ENCODE data around the gene SALL2. TPM values are rescaled to one million over a fixed set of nuclear protein-coding genes. Genes with fewer than 3 reads are reported as not detected.

SALL2 gene
- total RNA-seq, 1 experiment from 2014 or later, result 19.7 TPM

DNA sequence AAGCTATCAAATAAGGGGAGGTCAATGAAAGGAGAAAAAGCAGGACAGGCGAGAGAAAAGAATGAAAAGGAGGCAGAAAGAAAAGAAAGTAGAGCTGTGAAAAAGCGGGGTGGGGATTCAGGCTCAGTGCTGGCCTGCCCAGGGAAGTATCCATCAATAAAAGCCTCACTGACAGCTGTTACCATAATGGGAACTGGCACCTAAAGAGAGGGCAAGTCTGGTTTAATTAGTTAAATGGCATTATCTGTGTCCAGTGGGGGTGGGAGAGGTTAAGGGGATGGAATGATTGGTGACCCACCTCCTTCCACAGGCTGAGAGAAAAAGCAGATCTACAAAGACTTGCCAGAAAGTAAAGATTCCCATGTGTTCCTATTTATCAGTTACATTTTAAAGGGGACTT lies 7.4 kb downstream of the SALL2 start:
- Histone ChIP-seq H3K4me1 (no peaks in the 10 kb centered on the region), H3K9me3 (replicated peaks) (no peaks in the 10 kb centered on the region), H3K27ac (no peak overlapping the region), H3K36me3 (no peaks in the 10 kb centered on the region), H3K4me3 (no peak overlapping the region), H3K27me3 (no peaks in the 10 kb centered on the region)
- no peak for DNase-seq

DNA sequence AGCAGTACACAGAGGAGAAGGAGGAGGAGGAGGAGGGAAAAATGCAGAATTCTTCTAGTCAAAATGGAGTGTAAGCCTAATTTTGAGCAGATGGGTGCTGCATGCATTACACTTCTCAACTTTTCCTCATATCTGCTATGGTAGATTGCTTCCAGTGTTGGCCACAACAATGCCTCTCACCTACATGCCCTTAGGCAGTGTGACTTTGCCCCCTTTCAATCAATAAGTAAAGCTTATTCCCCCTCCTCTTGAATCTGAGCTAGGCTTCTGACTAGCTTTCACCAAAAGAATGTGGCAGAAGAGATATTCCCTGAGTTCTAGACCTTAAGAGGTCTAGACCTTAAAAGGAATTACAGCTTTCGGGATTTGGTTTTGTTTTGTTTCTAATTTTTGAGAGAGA lies 11.8 kb downstream of the SALL2 start:
- H3K27ac ChIP-seq, result no peak overlapping the region
- H3K9me3 ChIP-seq (replicated peaks), result no peaks in the 10 kb centered on the region
- H3K4me1 ChIP-seq, result no peaks in the 10 kb centered on the region
- no peaks in the 10 kb centered on the region for H3K27me3 ChIP-seq
- no peak for DNase-seq
- H3K4me3 ChIP-seq, result no peak overlapping the region
- no peaks in the 10 kb centered on the region for H3K36me3 ChIP-seq

DNA sequence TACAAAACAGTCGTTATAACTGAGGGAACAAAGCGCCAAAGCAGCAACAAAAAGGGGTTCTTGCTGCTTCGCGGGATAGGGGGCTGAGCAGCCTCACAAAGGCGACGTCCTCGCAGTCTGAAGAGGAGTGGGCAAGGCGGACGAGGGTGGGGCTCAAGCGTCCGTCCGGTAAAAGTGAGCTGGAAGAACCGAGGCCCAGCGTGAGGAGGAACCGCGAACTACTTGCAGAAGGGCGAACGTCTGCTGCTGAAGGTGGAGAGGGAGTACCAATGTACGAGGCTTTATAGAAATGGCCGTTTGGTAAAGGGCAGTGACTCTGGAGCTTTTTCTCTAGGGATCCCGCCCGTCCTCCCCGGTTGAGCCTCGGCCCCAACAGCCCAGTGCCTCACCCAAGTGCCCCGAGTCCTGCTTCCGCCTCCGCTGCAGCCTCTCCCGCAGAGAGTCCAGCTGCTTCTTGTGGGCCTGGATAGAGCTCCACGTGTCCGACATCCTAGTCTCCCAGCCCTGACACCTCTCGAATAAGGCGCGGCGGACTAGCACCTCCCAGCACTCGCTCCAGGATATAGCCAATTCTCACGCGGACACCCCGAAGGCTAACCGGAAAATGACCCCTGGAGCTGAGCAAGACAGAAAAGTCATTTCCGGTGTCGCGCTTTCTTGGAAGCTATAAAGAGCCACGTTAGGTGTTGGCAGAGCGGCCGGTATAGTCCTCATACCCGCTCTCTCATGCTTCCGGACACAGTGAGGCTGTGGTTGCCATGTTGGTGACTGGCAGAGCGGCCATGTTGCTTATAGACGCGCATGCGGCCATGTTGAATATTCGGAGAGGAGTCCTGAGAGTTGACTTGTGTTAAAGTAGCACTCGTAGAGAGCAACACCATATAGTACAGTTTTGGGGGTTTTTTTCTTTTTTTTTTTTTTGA lies 15.2 kb downstream of the SALL2 start, which contains the start of gene METTL3:
METTL3 (minus strand) TSS at position 606 of the 923 bp plus-strand sequence; CDS start at position 489, 117 bp downstream.
- peak; percentile 96 to 98 for DNase-seq
- no peaks in the 10 kb centered on the region for H3K4me1 ChIP-seq
- H3K27me3 ChIP-seq, result no peaks in the 10 kb centered on the region
- H3K4me3 ChIP-seq, result peak within 1 kb of the TSS; percentile 88
- peaks cover 5% of the 10 kb centered on the region for H3K36me3 ChIP-seq
- no peaks in the 10 kb centered on the region for H3K9me3 ChIP-seq (replicated peaks)
- peak within 1 kb of the TSS; percentile 75 for H3K27ac ChIP-seq

DNA sequence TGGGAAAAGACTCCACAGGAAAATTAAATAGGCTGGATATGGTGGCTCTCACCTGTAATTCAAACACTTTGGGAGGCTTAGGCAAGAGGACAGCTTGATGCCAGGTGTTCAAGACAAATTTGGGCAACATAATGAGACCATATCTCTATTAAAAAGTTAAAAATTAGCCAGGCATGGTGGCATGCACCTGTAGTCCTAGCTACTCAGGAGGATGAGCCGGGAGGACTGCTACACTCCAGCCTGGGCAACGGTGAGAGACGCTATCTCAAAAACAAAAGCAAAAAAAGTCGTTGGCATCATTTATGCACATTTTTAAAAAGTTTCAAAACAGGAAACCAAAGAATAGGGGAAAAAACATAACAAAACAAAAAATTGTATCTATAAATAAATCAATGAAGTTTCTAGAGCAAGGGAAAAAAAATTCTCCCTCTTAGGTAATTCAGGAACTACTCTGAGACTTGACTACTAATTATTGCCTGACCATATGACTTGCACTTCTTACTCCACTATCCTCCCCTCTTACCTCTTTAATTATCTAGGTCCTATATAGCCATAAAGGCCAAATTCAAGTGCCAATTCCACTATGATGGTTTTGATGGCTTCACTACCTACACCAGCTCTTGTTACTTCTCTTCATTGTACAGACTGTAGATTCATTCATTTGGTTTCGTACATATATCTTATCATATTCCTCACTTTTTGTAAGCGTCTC lies 16.6 kb downstream of the SALL2 start:
- Histone ChIP-seq H3K27me3 (no peaks in the 10 kb centered on the region), H3K27ac (no peak overlapping the region), H3K4me1 (no peaks in the 10 kb centered on the region), H3K36me3 (peaks cover 5% of the 10 kb centered on the region), H3K9me3 (replicated peaks) (no peaks in the 10 kb centered on the region), H3K4me3 (peak overlapping the region; percentile 88)
- DNase-seq, result no peak

DNA sequence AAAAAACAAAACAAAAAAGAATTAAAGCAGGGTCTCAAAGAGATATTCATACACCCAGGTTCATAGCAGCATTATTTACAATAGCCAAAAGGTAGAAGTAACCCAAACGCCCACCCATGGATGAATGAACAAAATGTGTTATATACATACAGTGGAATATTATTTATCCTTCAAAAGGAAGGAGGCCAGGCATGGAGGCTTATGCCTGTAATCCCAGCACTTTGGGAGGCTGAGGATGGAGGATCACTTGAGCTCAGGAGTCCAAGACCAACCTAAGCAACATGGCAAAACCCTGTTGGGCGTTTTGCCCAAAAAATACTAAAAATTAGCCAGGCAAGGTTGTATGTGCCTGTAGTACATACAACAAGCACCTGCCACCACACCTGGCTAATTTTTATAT lies 19.6 kb downstream of the SALL2 start:
- Histone ChIP-seq H3K27me3 (no peaks in the 10 kb centered on the region), H3K36me3 (peaks cover 21% of the 10 kb centered on the region), H3K4me1 (peaks cover 11% of the 10 kb centered on the region), H3K4me3 (no peak overlapping the region), H3K9me3 (replicated peaks) (no peaks in the 10 kb centered on the region), H3K27ac (no peak overlapping the region)
- DNase-seq, result no peak

DNA sequence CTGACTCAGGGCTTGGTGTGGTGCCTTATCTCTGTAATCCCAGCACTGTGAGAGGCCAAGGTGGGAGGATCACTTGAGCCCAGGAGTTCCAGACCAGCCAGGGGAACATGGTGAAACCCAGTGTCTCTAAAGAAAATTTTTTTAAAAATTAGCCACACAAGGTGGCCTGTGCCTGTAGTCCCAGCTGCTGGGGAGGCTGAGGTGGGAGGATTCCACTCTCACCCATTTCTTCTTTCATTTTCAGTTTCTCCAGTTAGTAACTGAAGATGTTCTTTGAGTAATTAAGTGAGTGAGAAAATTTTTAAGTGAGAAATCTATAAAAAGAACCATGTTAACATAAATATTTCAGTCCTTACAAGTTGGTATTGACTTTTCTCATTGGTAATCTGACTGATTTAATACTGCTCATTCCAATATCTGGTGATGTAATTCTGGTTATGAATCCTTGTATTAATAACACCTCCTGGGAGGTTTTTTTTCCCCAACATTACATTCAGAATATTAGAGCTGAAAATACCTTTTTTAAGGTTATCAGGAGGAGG lies 21.1 kb downstream of the SALL2 start:
- peaks cover 11% of the 10 kb centered on the region for H3K4me1 ChIP-seq
- no peak overlapping the region for H3K27ac ChIP-seq
- H3K27me3 ChIP-seq, result no peaks in the 10 kb centered on the region
- H3K9me3 ChIP-seq (replicated peaks), result no peaks in the 10 kb centered on the region
- DNase-seq, result no peak
- peaks cover 29% of the 10 kb centered on the region for H3K36me3 ChIP-seq
- H3K4me3 ChIP-seq, result no peak overlapping the region

DNA sequence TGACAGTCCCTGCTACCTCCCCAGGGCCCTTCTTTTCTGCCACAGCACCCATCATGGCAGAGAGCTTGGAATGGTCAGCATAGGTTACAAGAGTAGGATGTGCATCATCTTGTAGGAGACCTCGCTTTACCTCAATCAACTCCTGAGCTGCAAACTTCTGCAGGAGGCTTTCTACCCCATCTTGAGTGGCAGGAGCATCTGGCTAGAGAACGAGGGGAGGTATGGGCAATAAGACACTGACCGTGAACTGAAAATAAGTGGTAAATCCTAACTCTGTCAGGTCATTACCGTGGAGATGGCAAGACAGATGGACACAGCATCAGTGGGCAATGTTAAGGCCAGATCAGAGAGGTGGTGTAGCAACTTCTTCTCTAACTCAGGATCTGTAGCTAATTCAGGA lies 22.8 kb downstream of the SALL2 start:
- peaks cover 11% of the 10 kb centered on the region for H3K4me1 ChIP-seq
- no peak overlapping the region for H3K4me3 ChIP-seq
- peak overlapping the region; percentile 18 for H3K27ac ChIP-seq
- H3K36me3 ChIP-seq, result peaks cover 46% of the 10 kb centered on the region
- H3K9me3 ChIP-seq (replicated peaks), result no peaks in the 10 kb centered on the region
- DNase-seq, result peak; percentile 66 to 76
- H3K27me3 ChIP-seq, result no peaks in the 10 kb centered on the region

DNA sequence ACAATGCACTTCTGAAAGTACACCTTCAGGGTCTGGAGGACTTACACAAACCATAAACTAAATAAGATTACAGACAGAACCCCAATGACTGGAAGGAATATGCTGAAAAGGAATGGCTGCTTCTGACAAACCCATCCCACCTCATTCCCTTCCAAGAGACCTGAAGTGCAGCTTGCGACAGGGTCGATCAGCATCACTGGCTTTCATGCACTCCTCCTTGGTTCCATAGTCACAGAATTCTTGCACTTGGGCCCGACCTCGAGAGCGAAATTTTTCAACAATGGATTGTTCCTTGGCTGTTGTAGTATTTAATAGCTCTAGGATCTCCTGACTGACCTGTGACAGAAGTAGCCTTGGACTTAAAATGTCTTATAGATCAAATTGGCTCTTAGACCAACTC lies 24.6 kb downstream of the SALL2 start:
- no peak for DNase-seq
- peaks cover 57% of the 10 kb centered on the region for H3K36me3 ChIP-seq
- no peak overlapping the region for H3K4me3 ChIP-seq
- peaks cover 11% of the 10 kb centered on the region for H3K4me1 ChIP-seq
- H3K27ac ChIP-seq, result no peak overlapping the region
- no peaks in the 10 kb centered on the region for H3K9me3 ChIP-seq (replicated peaks)
- no peaks in the 10 kb centered on the region for H3K27me3 ChIP-seq

DNA sequence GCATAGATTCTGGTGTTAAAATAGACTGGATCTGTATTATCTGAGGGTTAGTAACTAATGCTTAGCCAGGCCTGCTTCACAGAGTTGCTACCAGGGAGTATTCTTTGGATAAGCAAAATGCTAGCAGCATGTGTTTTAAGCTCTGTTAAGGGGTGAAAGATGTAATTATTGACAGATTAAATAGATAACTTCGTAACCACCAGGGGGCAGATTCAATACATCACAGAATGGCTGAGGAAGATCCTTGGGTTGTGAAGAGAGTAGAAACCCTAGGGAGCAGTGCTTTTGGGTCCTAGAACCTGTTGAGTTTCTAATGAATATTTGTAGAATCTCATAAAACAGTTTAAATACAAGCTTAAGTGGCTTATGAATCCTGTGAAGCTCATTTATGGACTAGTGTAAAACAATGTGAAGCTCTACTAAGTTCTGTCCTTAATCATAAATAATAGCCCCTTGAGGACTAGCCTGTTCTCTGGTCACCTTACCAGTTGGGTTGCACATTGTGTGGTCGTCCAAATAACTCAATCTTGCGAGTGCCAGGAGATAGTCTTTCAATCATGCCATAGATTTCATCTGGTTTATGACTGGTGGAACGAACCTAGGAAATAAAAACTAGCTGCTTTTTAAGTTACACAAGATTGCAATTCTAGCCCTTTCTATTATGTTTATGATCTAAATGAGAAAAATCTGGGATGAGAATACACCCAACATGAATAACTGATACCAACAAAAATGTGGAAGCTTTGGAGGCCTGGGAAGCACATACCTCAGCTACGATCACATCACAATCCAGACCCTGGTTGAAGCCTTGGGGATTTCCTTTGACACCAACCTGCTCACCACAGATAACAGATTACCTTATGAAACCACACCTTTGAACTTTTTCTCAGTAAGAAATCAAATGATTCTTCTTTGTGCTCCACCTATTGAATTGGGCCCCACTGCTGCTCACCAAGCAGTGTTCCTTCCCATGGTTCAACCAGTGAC lies 27.3 kb downstream of the SALL2 start:
- Histone ChIP-seq H3K9me3 (replicated peaks) (no peaks in the 10 kb centered on the region), H3K4me3 (no peak overlapping the region), H3K27ac (no peak overlapping the region), H3K36me3 (peaks cover 75% of the 10 kb centered on the region), H3K27me3 (no peaks in the 10 kb centered on the region), H3K4me1 (peaks cover 16% of the 10 kb centered on the region)
- peak in 1 of 2 experiments; percentile 55 for DNase-seq

DNA sequence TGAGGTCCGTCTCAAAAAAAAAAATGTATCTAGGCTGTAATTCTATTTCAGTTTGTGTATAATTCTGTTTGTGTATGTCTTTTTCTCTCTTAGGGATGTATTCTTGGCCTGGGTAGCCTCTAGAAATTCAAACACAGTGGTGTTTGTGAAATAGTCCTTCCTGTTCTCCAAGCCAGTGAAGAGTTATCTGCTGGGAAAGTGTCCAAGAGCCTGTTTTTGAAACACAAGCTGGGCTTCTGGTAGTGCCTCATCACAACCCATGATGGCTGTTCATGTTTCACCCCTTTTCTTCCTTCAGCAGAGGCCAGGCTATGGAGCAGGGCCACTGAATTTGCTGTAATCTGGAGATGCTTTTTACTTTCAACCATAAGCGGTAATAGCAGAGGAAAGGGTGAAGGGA lies 29.7 kb downstream of the SALL2 start:
- no peak for DNase-seq
- Histone ChIP-seq H3K27me3 (no peaks in the 10 kb centered on the region), H3K27ac (no peak overlapping the region), H3K36me3 (peaks cover 68% of the 10 kb centered on the region), H3K9me3 (replicated peaks) (no peaks in the 10 kb centered on the region), H3K4me1 (peaks cover 8% of the 10 kb centered on the region; the same call in 1 of the 2 replicates), H3K4me3 (no peak overlapping the region)

DNA sequence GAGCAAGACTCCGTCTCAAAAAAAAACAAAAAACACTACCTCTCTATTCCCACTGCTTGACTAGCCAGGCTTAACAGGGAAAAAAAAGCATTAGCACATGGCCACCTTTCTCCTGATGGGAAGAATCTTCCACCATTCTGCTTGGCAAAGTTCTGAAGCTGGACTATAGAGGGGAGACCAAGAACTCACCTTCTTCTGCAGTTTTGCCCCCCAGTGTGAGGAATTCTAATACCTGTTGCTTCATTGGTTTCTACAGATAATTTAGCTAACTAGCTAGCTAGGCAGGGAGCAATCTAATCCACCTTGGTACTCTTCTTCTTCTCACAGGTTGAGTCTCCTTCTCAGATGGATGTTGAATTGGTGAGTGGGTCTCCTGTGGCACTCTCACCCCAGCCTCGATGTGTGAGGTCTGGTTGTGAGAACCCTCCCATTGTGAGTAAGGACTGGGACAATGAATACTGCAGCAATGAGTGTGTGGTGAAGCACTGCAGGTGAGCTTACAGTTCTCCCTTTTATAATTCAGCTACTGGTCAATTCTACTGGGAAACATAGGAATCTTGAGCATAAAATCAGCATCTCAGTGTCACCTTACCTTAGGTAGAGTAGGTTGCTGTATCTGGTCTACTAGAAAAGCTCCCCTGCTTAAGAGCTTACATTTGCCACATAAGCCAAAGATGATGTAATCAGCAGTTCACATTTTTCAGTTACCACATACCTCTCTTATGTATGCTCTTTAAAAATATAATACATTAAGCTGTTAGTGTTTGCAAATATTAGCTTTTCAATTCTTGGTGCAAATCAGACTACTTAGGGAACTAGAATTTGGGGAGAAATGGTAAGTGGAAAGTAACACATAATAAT lies 31.0 kb downstream of the SALL2 start:
- Histone ChIP-seq H3K9me3 (replicated peaks) (no peaks in the 10 kb centered on the region), H3K4me1 (peaks cover 8% of the 10 kb centered on the region; the same call in 1 of the 2 replicates), H3K36me3 (peaks cover 66% of the 10 kb centered on the region), H3K27ac (no peak overlapping the region), H3K4me3 (no peak overlapping the region), H3K27me3 (no peaks in the 10 kb centered on the region)
- DNase-seq, result no peak

DNA sequence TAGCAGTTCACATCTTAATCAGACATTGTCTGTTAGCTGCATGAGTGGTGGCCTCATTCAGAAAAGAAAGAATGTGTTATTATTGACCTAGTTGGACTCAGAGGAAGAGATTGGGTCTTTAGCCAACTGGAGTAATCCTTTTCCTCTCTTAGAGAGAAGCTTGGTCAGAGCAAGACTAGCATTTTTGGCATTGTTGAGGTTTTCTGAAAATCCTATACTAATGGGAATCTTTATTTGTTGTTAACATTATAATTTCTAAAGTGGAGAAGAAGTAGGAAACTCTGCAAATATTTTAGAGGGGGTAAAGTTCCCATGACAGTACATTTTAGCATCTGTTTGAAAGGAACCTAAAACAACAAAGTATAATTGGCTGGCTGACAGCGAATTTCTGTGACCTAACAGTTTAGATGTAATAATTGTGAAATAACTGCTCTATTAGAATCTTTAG lies 39.5 kb downstream of the SALL2 start:
- no peaks in the 10 kb centered on the region for H3K9me3 ChIP-seq (replicated peaks)
- H3K27me3 ChIP-seq, result no peaks in the 10 kb centered on the region
- peak overlapping the region; percentile 35; the same call in 1 of the 2 replicates for H3K27ac ChIP-seq
- H3K4me1 ChIP-seq, result no peaks in the 10 kb centered on the region; the same call in 1 of the 2 replicates
- DNase-seq, result peak in 1 of 2 experiments; percentile 9
- peaks cover 26% of the 10 kb centered on the region for H3K36me3 ChIP-seq
- no peak overlapping the region for H3K4me3 ChIP-seq

DNA sequence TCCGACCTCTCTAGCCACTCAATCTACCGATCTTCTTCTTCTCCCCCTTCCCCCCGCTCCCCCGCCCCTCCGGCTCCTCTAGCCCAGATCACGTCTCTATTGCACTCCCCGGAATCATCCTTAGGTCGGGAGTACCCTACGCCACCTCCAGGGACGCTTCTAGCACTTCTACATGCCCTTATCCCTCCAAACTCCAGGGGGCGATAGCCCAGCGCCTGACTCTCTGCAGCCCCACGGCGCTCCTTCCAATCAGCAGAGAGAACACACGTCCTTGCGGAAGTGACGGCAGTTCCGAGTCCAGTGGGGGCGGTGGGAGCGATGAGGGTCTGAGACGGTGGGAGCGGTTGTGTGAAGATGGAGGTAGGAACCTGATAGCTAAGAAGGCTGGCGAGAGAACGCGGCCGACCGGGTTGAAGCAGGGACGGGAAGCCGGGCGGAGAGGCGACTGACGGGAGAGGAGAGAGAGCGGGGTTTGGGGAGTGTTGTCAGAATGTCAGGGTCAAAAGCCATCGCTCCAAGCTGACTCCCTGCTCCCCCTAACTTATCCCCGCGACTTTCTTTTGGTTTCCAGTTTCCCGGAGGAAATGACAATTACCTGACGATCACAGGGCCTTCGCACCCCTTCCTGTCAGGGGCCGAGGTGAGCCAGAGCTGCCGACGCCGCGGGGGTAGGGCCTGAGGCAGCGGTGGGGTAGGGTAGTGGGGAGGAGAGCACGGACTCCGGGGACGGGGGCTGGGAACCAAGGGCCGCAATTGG lies 49.0 kb downstream of the SALL2 start, which contains the start of the genes RAB2B and TOX4:
RAB2B (minus strand) TSS at position 35 of the 757 bp plus-strand sequence. CDS start 87 bp downstream, outside the sequence.
TOX4 (plus strand) TSS at position 271 of the 757 bp plus-strand sequence; CDS start at position 355, 84 bp downstream.
- Histone ChIP-seq H3K36me3 (peaks cover 13% of the 10 kb centered on the region), H3K4me3 (peak within 1 kb of the TSS; percentile 85), H3K27ac (peak within 1 kb of the TSS; percentile 38), H3K4me1 (no peaks in the 10 kb centered on the region), H3K27me3 (no peaks in the 10 kb centered on the region), H3K9me3 (replicated peaks) (no peaks in the 10 kb centered on the region)
- DNase-seq, result peak; percentile 97 to 99

All from SJCRH30 (cell line).